GM18861 (cell line): ENCODE results near the gene RDH14.

ENCODE experiments used
- ATAC-seq: cut with Tn5 transposase; IDR thresholded peaks from one replicate; pipeline ENCODE4 v1.9.1; 2021; ENCODE audit not compliant: unreplicated experiment

Gene RDH14

GRCh38 chr2:18525236-18525635, 35.2 kb downstream of the RDH14 start:
- no peak for ATAC-seq

GRCh38 chr2:18522484-18523146, 37.8 kb downstream of the RDH14 start:
- ATAC-seq, result no peak

GRCh38 chr2:18520451-18521425, 39.7 kb downstream of the RDH14 start:
- peak; percentile 64 for ATAC-seq

GRCh38 chr2:18519914-18520450, 40.5 kb downstream of the RDH14 start:
- ATAC-seq, result no peak

GRCh38 chr2:18518116-18519111, 42.0 kb downstream of the RDH14 start:
- no peak for ATAC-seq

GRCh38 chr2:18517386-18517785, 43.1 kb downstream of the RDH14 start:
- no peak for ATAC-seq

GRCh38 chr2:18516112-18516511, 44.3 kb downstream of the RDH14 start:
- no peak for ATAC-seq

GRCh38 chr2:18514526-18515461, 45.7 kb downstream of the RDH14 start:
- no peak for ATAC-seq

GRCh38 chr2:18510775-18511174, 49.7 kb downstream of the RDH14 start:
- no peak for ATAC-seq

- ATAC-seq, result no peak
Measured at GRCh38 chr2:18506883-18507509, 53.5 kb downstream of the RDH14 start.

- no peak for ATAC-seq
Measured at GRCh38 chr2:18505703-18506341, 54.6 kb downstream of the RDH14 start.
